ENCODE results near the gene ANO2. TPM values are rescaled to one million over a fixed set of nuclear protein-coding genes. Genes with fewer than 3 reads are reported as not detected.

The ANO2 gene
- total and polyA plus RNA-seq, 2 donors (not counting 3 experiments of a cell fraction or from before 2014, with no cell fraction given), result 15.4 to 65.0 TPM

- no peaks in the 10 kb centered on the region for H4K20me1 ChIP-seq (replicated peaks; ENCODE audit: control insufficient read depth, extremely low read depth, insufficient read depth, low read length)
- H3K9me1 ChIP-seq (replicated peaks; ENCODE audit: control insufficient read depth, extremely low read depth, insufficient read depth, low read length), result no peaks in the 10 kb centered on the region
- FAIRE-seq (no peak), DNase-seq (ENCODE audit: low read depth, low spot score) (no peak)
- no peak overlapping the region for H3K4me3 ChIP-seq (replicated peaks in 1 of 3; ENCODE audit: insufficient read depth in 1 of 3, low read depth in 1 of 3, low read length in 3 of 3)
- H3K36me3 ChIP-seq (ENCODE audit: control insufficient read depth in 2 of 2, extremely low read depth in 1 of 2, insufficient read depth in 2 of 2, low read length in 2 of 2), result no peaks in the 10 kb centered on the region
- H3K9me3 ChIP-seq (replicated peaks; ENCODE audit: control insufficient read depth, insufficient read depth, low read length), result no peaks in the 10 kb centered on the region
- no peak overlapping the region for H3K4me2 ChIP-seq (ENCODE audit: insufficient read depth, low read length)
- H3K27ac ChIP-seq (ENCODE audit: insufficient read depth, low read depth, low read length), result no peak overlapping the region
- no peaks in the 10 kb centered on the region for H3K4me1 ChIP-seq (ENCODE audit: control insufficient read depth, extremely low read depth, insufficient read depth, low read length)
- H2AFZ ChIP-seq (ENCODE audit: low read depth, low read length), result no peak overlapping the region
- peaks cover 0 to under 1% of the 10 kb centered on the region in 2 experiments for H3K27me3 ChIP-seq (ENCODE audit: control insufficient read depth in 2 of 2, insufficient read depth in 2 of 2, low read length in 2 of 2)
- H3K79me2 ChIP-seq (ENCODE audit: control insufficient read depth, insufficient read depth, low read length), result no peaks in the 10 kb centered on the region
- ChIA-PET CTCF (interaction anchor here (0.9 kb wide), 1 partner anchor 9 kb away, joined by 5 read pairs; no protein-coding TSS in a partner anchor), POLR2A (no interaction called here)
- TF ChIP-seq FOS (IDR thresholded peaks at IDR 0.05; ENCODE audit: borderline replicate concordance, insufficient read depth, low read length) (no peak), GATA2 (IDR thresholded peaks at IDR 0.05; ENCODE audit: insufficient read depth, insufficient read length, low read depth, low read length) (no peak), MYC (IDR thresholded peaks at IDR 0.05; ENCODE audit: low read depth, low read length) (no peak), POLR2A (IDR thresholded peaks at IDR 0.05; ENCODE audit: low read depth, low read length) (no peak), POLR2AphosphoS5 (IDR thresholded peaks at IDR 0.05; ENCODE audit: insufficient read depth, low read depth, low read length) (no peak), CTCF (IDR thresholded peaks at IDR 0.05; ENCODE audit: extremely low read depth in 1 of 2, insufficient read depth in 1 of 2, low read depth in 1 of 2, low read length in 2 of 2) (no peak), JUN (IDR thresholded peaks at IDR 0.05; ENCODE audit: borderline replicate concordance, insufficient read depth, insufficient read length, low read depth) (no peak), MAX (IDR thresholded peaks at IDR 0.05; ENCODE audit: insufficient read depth, insufficient read length) (no peak), EZH2 (IDR thresholded peaks at IDR 0.05; ENCODE audit: borderline replicate concordance, low read depth, low read length, severe bottlenecking) (no peak)
- intact Hi-C loops (cut with micrococcal nuclease), result no loop called here
- no peak overlapping the region for H3K9ac ChIP-seq (replicated peaks; ENCODE audit: extremely low read depth, insufficient read depth, low read length)
- dilution Hi-C loops (cut with MboI; ENCODE audit: extremely low pct_ligation_motif_present, low sequenced_read_pairs), result no loop called here
- BruUV-seq (replicated peaks), result no TSS peak
Observed at GRCh38 chr12:5520831-5521230, 424.2 kb downstream of the ANO2 start.
